ENCODE data around the gene TBC1D22A. TPM values are rescaled to one million over a fixed set of nuclear protein-coding genes. Genes with fewer than 3 reads are reported as not detected.

The TBC1D22A gene
- total RNA-seq, 1 donor from 2014 or later, result 24.2 TPM

GRCh38 chr22:46902436-46902835, 140.0 kb downstream of the TBC1D22A start:
- H4K20me1 ChIP-seq (ENCODE audit: insufficient read depth, low read length), result peaks cover 22% of the 10 kb centered on the region

DNA sequence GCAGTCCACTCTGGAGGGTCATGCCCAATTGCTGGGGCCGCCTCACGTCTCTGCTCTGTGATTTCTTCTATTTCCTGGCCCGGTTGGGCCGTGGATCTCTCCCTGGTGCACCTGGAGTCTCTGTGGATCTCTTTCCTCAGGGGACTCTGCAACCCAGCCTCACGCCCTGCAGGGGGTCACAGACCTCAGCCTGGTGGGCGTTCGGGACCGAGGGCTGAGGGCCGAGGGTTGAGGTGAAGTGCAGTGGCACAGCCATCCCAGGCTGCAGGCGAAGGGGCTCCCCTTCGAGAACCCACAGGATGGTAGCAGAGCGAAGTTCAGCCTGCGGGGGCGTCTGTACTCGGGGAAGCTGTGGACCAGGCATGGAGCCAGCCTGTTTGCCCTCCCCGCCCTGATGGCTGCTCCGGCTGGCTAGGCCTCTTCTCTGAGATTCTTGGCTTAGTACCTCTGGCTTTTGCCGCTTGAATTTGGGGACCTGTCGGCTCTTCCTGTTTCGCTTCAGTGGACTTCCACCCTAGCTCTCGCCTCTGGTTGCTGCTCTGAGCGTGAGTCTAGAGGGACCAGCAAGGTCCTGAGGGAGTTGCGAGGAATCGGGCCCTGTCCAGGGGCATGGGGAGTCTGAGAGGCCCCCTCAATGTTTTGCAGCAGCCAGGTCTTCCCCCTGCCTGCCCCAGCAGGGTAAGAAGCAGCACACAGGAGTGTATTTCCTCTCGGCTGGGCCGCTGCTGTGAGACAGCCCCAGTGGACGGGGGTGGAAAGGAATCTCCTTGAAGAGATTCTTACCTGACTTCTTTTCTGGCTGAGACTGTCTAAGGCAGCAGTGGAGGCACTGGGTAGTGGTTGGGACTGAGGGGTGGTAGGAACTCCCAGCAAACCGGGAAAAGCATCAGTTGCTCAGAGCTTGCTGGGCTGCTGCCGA, 140.8 kb downstream of the TBC1D22A start:
- Histone ChIP-seq H4K20me1 (ENCODE audit: insufficient read depth, low read length) (peaks cover 19% of the 10 kb centered on the region), H3K27ac (ENCODE audit: low read depth, low read length) (no peak overlapping the region), H3K36me3 (ENCODE audit: insufficient read depth, low read length) (no peaks in the 10 kb centered on the region), H3K9ac (ENCODE audit: low read length) (no peak overlapping the region), H3K4me2 (ENCODE audit: low read length) (no peak overlapping the region), H3K4me3 (ENCODE audit: insufficient read depth, low read depth, low read length) (no peak overlapping the region), H3K27me3 (ENCODE audit: insufficient read depth, low read length) (no peaks in the 10 kb centered on the region), H2AFZ (ENCODE audit: low read depth, low read length) (no peak overlapping the region), H3K9me3 (ENCODE audit: insufficient read depth, low read depth, low read length) (no peaks in the 10 kb centered on the region), H3K4me1 (ENCODE audit: insufficient read depth, low read length) (no peaks in the 10 kb centered on the region), H3K79me2 (ENCODE audit: insufficient read depth, low read length) (no peaks in the 10 kb centered on the region)
- peaks cover 22% of the 10 kb centered on the region for H3K36me3 Mint-ChIP-seq (ENCODE audit: low read depth, unreplicated experiment)
- no peaks in the 10 kb centered on the region for H3K27me3 Mint-ChIP-seq (ENCODE audit: low read depth, unreplicated experiment)
- no peaks in the 10 kb centered on the region for H3K9me3 Mint-ChIP-seq (ENCODE audit: unreplicated experiment)
- no peak for TF ChIP-seq EZH2 (IDR thresholded peaks at IDR 0.05; ENCODE audit: insufficient read depth, low read length)
- TF ChIP-seq, protein P1, sequence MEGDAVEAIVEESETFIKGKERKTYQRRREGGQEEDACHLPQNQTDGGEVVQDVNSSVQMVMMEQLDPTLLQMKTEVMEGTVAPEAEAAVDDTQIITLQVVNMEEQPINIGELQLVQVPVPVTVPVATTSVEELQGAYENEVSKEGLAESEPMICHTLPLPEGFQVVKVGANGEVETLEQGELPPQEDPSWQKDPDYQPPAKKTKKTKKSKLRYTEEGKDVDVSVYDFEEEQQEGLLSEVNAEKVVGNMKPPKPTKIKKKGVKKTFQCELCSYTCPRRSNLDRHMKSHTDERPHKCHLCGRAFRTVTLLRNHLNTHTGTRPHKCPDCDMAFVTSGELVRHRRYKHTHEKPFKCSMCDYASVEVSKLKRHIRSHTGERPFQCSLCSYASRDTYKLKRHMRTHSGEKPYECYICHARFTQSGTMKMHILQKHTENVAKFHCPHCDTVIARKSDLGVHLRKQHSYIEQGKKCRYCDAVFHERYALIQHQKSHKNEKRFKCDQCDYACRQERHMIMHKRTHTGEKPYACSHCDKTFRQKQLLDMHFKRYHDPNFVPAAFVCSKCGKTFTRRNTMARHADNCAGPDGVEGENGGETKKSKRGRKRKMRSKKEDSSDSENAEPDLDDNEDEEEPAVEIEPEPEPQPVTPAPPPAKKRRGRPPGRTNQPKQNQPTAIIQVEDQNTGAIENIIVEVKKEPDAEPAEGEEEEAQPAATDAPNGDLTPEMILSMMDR (IDR thresholded peaks at IDR 0.05; ENCODE audit: insufficient read depth, low read depth, low read length), result no peak
- no peak for FAIRE-seq
- H3K4me1 Mint-ChIP-seq (ENCODE audit: low read depth, unreplicated experiment), result peaks cover 4% of the 10 kb centered on the region
- H3K4me3 Mint-ChIP-seq (ENCODE audit: unreplicated experiment), result no peak overlapping the region
- no peak for DNase-seq (ENCODE audit: low read depth)
- no peak overlapping the region for H3K27ac Mint-ChIP-seq (ENCODE audit: unreplicated experiment)

More at GRCh38 chr22:46902436-46902835, 140.0 kb downstream of the TBC1D22A start:
- DNase-seq (ENCODE audit: low read depth) (no peak), FAIRE-seq (no peak)
- H3K4me1 ChIP-seq (ENCODE audit: insufficient read depth, low read length), result no peaks in the 10 kb centered on the region
- H3K4me3 ChIP-seq (ENCODE audit: insufficient read depth, low read depth, low read length), result no peak overlapping the region
- no peak overlapping the region for H3K9ac ChIP-seq (ENCODE audit: low read length)
- Mint-ChIP-seq H3K27ac (ENCODE audit: unreplicated experiment) (no peak overlapping the region), H3K4me3 (ENCODE audit: unreplicated experiment) (no peak overlapping the region), H3K27me3 (ENCODE audit: low read depth, unreplicated experiment) (no peaks in the 10 kb centered on the region), H3K4me1 (ENCODE audit: low read depth, unreplicated experiment) (peaks cover 4% of the 10 kb centered on the region), H3K36me3 (ENCODE audit: low read depth, unreplicated experiment) (peaks cover 18% of the 10 kb centered on the region), H3K9me3 (ENCODE audit: unreplicated experiment) (no peaks in the 10 kb centered on the region)
- no peak overlapping the region for H3K4me2 ChIP-seq (ENCODE audit: low read length)
- H3K36me3 ChIP-seq (ENCODE audit: insufficient read depth, low read length), result no peaks in the 10 kb centered on the region
- no peaks in the 10 kb centered on the region for H3K79me2 ChIP-seq (ENCODE audit: insufficient read depth, low read length)
- H3K27me3 ChIP-seq (ENCODE audit: insufficient read depth, low read length), result no peaks in the 10 kb centered on the region
- TF ChIP-seq, protein P1 (IDR thresholded peaks at IDR 0.05; ENCODE audit: insufficient read depth, low read depth, low read length), result no peak
- no peak for TF ChIP-seq EZH2 (IDR thresholded peaks at IDR 0.05; ENCODE audit: insufficient read depth, low read length)
- no peaks in the 10 kb centered on the region for H3K9me3 ChIP-seq (ENCODE audit: insufficient read depth, low read depth, low read length)
- H2AFZ ChIP-seq (ENCODE audit: low read depth, low read length), result no peak overlapping the region
- no peak overlapping the region for H3K27ac ChIP-seq (ENCODE audit: low read depth, low read length)

DNA sequence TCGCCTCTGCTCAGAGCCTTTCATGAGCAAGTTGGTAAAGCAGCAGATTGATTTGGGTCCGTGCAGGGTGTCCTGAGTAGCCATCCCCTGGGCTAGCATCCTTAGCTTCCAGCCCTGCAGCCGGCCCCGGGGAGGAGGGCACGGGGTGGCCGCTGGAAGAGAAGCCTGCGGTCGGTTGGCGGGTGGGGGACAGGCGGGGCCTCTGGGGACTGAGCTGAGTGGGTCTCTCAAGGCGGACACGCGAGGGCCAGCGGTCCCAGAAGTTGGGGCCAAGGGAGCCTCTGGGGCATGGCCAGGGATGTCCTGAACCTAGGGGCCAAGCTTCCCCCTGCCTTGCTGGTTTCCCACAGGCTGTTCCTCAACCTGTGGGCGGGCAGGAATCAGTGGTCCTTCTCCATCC, 143.0 kb downstream of the TBC1D22A start:
- Mint-ChIP-seq H3K36me3 (ENCODE audit: low read depth, unreplicated experiment) (peaks cover 20% of the 10 kb centered on the region), H3K9me3 (ENCODE audit: unreplicated experiment) (no peaks in the 10 kb centered on the region), H3K4me3 (ENCODE audit: unreplicated experiment) (no peak overlapping the region), H3K4me1 (ENCODE audit: low read depth, unreplicated experiment) (peaks cover 4% of the 10 kb centered on the region), H3K27me3 (ENCODE audit: low read depth, unreplicated experiment) (no peaks in the 10 kb centered on the region), H3K27ac (ENCODE audit: unreplicated experiment) (no peak overlapping the region)
- peaks cover 21% of the 10 kb centered on the region for H4K20me1 ChIP-seq (ENCODE audit: insufficient read depth, low read length)
- H3K27ac ChIP-seq (ENCODE audit: low read depth, low read length), result no peak overlapping the region
- TF ChIP-seq EZH2 (IDR thresholded peaks at IDR 0.05; ENCODE audit: insufficient read depth, low read length), result no peak
- TF ChIP-seq, protein P1 (IDR thresholded peaks at IDR 0.05; ENCODE audit: insufficient read depth, low read depth, low read length), result no peak
- no peak overlapping the region for H3K4me3 ChIP-seq (ENCODE audit: insufficient read depth, low read depth, low read length)
- FAIRE-seq (no peak), DNase-seq (ENCODE audit: low read depth) (no peak)
- H3K36me3 ChIP-seq (ENCODE audit: insufficient read depth, low read length), result no peaks in the 10 kb centered on the region
- H3K4me2 ChIP-seq (ENCODE audit: low read length), result no peak overlapping the region
- H3K4me1 ChIP-seq (ENCODE audit: insufficient read depth, low read length), result no peaks in the 10 kb centered on the region
- H3K9ac ChIP-seq (ENCODE audit: low read length), result no peak overlapping the region
- H3K9me3 ChIP-seq (ENCODE audit: insufficient read depth, low read depth, low read length), result no peaks in the 10 kb centered on the region
- no peaks in the 10 kb centered on the region for H3K79me2 ChIP-seq (ENCODE audit: insufficient read depth, low read length)
- H3K27me3 ChIP-seq (ENCODE audit: insufficient read depth, low read length), result no peaks in the 10 kb centered on the region
- no peak overlapping the region for H2AFZ ChIP-seq (ENCODE audit: low read depth, low read length)

All from astrocyte (in vitro differentiated cells and primary cell).